ENCODE measurements around the gene ELMO1. TPM values are rescaled to one million over a fixed set of nuclear protein-coding genes. Genes with fewer than 3 reads are reported as not detected.

The ELMO1 gene
- total RNA-seq, 1 donor from 2014 or later, result not detected

DNA sequence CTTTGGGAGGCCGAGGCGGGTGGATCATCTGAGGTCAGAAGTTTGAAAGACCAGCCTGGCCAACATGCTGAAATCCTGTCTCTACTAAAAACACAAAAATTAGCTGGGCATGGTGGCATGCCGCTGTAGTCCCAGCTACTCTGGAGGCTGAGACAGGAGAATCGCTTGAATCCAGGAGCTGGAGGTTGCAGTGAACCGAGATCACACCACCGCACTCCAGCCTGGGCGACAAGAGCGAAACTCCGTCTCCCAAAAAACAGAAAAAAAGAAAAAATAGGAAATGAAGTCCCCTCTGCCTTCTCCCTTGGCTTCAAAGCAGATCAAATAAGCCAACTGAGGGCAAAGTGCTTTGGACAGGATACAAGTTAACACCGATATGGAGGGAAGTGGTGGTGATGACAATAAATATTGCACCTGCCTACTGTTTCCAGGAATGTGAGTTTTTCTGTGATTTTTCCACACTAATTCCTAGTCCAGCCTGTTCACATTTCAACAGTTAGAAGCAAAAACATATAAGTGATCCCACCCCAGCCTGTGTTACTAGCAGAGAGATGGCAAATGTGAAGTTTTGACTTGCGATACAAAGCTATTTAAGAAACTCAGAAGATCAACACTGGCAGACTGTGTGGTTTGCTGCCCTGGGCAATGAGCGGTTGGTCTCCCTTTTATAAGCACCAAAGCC is 433.2 kb downstream of the ELMO1 start:
- H3K36me3 Mint-ChIP-seq (ENCODE audit: unreplicated experiment), result no peaks in the 10 kb centered on the region
- TF ChIP-seq, protein P1, sequence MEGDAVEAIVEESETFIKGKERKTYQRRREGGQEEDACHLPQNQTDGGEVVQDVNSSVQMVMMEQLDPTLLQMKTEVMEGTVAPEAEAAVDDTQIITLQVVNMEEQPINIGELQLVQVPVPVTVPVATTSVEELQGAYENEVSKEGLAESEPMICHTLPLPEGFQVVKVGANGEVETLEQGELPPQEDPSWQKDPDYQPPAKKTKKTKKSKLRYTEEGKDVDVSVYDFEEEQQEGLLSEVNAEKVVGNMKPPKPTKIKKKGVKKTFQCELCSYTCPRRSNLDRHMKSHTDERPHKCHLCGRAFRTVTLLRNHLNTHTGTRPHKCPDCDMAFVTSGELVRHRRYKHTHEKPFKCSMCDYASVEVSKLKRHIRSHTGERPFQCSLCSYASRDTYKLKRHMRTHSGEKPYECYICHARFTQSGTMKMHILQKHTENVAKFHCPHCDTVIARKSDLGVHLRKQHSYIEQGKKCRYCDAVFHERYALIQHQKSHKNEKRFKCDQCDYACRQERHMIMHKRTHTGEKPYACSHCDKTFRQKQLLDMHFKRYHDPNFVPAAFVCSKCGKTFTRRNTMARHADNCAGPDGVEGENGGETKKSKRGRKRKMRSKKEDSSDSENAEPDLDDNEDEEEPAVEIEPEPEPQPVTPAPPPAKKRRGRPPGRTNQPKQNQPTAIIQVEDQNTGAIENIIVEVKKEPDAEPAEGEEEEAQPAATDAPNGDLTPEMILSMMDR (IDR thresholded peaks at IDR 0.05), result no peak

DNA sequence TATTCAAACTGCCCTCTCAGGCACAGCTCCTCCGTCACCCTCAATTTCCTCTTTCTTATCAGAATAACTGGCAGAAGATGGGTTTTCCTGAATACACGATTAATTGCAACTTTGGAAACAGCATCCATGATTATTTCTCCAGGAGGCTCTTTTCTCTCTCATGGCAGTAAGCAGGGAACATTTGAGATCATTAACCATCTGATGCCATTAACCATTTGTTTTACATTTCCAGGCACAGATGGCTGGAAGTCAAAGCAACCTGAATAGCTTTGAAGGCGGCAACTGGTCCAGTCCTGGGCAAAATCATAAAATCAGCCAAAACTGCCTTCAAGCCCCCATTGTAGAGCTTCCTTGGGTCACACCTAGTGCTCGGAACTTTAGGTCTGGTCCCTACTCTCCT is 434.9 kb downstream of the ELMO1 start:
- no peaks in the 10 kb centered on the region for H3K9me3 Mint-ChIP-seq (ENCODE audit: unreplicated experiment)
- H3K4me3 Mint-ChIP-seq (ENCODE audit: unreplicated experiment), result no peak overlapping the region
- no peak overlapping the region for H3K27ac Mint-ChIP-seq (ENCODE audit: unreplicated experiment)
- H3K27me3 Mint-ChIP-seq (ENCODE audit: unreplicated experiment), result peaks cover 2% of the 10 kb centered on the region
- TF ChIP-seq, protein P1 (IDR thresholded peaks at IDR 0.05), result no peak
- peaks cover 2% of the 10 kb centered on the region for H3K4me1 Mint-ChIP-seq (ENCODE audit: unreplicated experiment)
- DNase-seq (ENCODE audit: extremely low spot score, unreplicated experiment), result no peak
- no peaks in the 10 kb centered on the region for H3K36me3 Mint-ChIP-seq (ENCODE audit: unreplicated experiment)

More for the DNA sequence above, 433.2 kb downstream of the ELMO1 start:
- Mint-ChIP-seq H3K9me3 (ENCODE audit: unreplicated experiment) (no peaks in the 10 kb centered on the region), H3K4me1 (ENCODE audit: unreplicated experiment) (no peaks in the 10 kb centered on the region), H3K4me3 (ENCODE audit: unreplicated experiment) (no peak overlapping the region), H3K27me3 (ENCODE audit: unreplicated experiment) (peaks cover 2% of the 10 kb centered on the region), H3K27ac (ENCODE audit: unreplicated experiment) (no peak overlapping the region)
- DNase-seq (ENCODE audit: extremely low spot score, unreplicated experiment), result no peak

DNA sequence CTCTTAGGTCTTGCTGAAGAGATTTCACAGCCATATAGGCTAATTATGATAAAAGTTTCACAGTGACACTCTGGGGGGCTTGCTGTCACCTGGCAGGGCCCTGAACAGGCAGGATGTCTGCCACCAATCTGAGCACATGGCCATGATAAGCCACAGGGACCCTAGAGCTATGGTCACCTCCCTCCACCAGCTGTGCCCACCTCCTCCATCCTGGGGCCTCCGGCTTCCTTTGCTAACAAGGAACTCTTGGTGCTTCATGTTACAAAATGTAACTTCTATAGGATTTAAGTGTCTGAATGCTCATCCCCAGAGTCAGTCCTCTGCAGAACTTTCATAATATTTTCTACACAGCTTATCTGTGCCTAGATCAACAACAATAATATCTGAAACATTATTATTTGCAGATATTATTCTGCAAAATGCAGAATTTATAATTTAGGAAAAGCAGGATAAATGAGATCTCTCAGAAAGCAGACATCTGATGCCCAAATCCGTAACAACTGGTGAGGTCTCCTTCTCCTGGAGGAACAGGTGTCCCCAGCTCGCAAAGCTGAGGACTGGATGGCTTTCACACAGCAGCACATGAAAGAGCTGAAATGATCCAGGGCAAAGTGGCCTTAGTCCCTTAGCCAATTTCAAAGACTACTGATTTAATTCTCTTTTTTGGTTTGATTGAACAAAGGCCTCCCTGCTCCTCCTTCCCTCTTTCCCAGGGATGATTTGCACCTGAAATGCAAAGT is 437.3 kb downstream of the ELMO1 start:
- TF ChIP-seq, protein P1 (IDR thresholded peaks at IDR 0.05), result no peak
- no peak for DNase-seq (ENCODE audit: extremely low spot score, unreplicated experiment)
- Mint-ChIP-seq H3K4me3 (ENCODE audit: unreplicated experiment) (no peak overlapping the region), H3K27me3 (ENCODE audit: unreplicated experiment) (peaks cover 2% of the 10 kb centered on the region), H3K27ac (ENCODE audit: unreplicated experiment) (no peak overlapping the region), H3K4me1 (ENCODE audit: unreplicated experiment) (peaks cover 2% of the 10 kb centered on the region), H3K36me3 (ENCODE audit: unreplicated experiment) (no peaks in the 10 kb centered on the region), H3K9me3 (ENCODE audit: unreplicated experiment) (no peaks in the 10 kb centered on the region)

DNA sequence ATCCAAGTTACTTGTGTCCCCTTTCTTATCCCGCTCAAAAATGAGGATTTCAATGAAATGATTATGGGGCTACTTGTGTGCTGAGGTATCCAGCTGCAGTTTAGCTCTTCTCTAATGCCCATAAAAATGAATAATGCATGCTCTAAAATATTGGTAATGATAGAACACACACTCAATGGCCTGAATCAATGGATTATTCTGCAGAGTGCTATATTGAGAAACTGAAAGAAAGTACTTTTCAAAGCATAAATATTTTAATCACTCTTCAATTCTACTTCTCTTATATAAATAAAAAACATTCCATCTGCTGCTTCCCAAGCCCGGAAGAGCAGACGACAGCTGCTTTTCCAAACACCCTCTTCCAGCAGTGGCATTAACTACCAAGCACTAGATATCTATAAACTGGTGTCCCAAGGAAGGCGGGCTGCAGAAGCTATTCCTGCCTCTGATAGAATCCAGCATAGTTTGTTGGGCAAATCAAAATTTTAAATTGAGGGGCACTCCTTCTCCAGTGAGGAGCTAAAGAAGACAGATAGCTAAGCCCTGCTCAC is 439.5 kb downstream of the ELMO1 start:
- DNase-seq (ENCODE audit: extremely low spot score, unreplicated experiment), result no peak
- Mint-ChIP-seq H3K4me1 (ENCODE audit: unreplicated experiment) (peaks cover 2% of the 10 kb centered on the region), H3K9me3 (ENCODE audit: unreplicated experiment) (no peaks in the 10 kb centered on the region), H3K4me3 (ENCODE audit: unreplicated experiment) (no peak overlapping the region), H3K27me3 (ENCODE audit: unreplicated experiment) (peaks cover 2% of the 10 kb centered on the region), H3K36me3 (ENCODE audit: unreplicated experiment) (no peaks in the 10 kb centered on the region), H3K27ac (ENCODE audit: unreplicated experiment) (no peak overlapping the region)
- TF ChIP-seq, protein P1 (IDR thresholded peaks at IDR 0.05), result no peak

DNA sequence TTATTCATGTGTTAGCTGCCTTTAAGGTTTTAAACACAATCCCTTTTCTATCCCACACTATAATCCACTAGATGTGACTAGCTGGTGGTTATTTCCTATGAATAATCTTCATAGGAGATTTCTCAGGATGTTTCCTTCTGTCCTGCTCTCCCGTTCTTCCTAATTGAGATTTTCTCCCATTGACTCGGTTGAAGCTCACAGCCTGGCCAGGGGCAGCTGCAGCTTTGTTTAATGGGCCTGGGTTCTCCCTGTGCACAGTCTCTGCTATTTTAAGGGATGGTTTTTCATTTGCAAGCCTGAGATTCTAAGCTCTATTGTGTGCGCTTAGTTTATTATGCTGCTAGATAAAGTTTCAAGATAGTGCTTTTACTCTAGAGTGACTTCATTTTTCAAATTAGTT is 441.0 kb downstream of the ELMO1 start:
- TF ChIP-seq, protein P1 (IDR thresholded peaks at IDR 0.05), result no peak
- no peaks in the 10 kb centered on the region for H3K36me3 Mint-ChIP-seq (ENCODE audit: unreplicated experiment)
- H3K4me3 Mint-ChIP-seq (ENCODE audit: unreplicated experiment), result no peak overlapping the region
- peaks cover 2% of the 10 kb centered on the region for H3K4me1 Mint-ChIP-seq (ENCODE audit: unreplicated experiment)
- no peak overlapping the region for H3K27ac Mint-ChIP-seq (ENCODE audit: unreplicated experiment)
- no peak for DNase-seq (ENCODE audit: extremely low spot score, unreplicated experiment)
- no peaks in the 10 kb centered on the region for H3K9me3 Mint-ChIP-seq (ENCODE audit: unreplicated experiment)
- H3K27me3 Mint-ChIP-seq (ENCODE audit: unreplicated experiment), result peaks cover 2% of the 10 kb centered on the region
